Right cardiac atrium (tissue), 5 donors: ENCODE data around the gene DHRS7C. TPM values are rescaled to one million over a fixed set of nuclear protein-coding genes. Genes with fewer than 3 reads are reported as not detected.

ENCODE experiments used
- ATAC-seq, 2 donors: fragments of 200-7000 bp; cut with Tn5 transposase; one replicate each; pipeline versions ENCODE4 v1.8.0 to v1.9.1; 2020; ENCODE audit warnings: moderate library complexity in 2 of 2, mild to moderate bottlenecking in 1 of 2
- DNase-seq, 3 donors: peaks; one replicate each; pipeline ENCODE4 v3.0.0-alpha.2; 2020
- H3K27ac ChIP-seq: one replicate; pipeline ENCODE4 v1.5.1; 2013; ENCODE audit warnings: mild to moderate bottlenecking, low read length, control low read depth, moderate library complexity
- H3K27me3 ChIP-seq: one replicate; pipeline ENCODE4 v1.6.1; 2013; ENCODE audit not compliant: control insufficient read depth, insufficient read depth
- H3K4me1 ChIP-seq: one replicate; pipeline ENCODE4 v1.6.1; 2013; ENCODE audit warnings: low read length; ENCODE audit not compliant: control insufficient read depth, insufficient read depth
- H3K4me3 ChIP-seq: one replicate; pipeline ENCODE4 v1.5.1; 2013; ENCODE audit warnings: low read length, control low read depth
- H3K9me3 ChIP-seq: one replicate; pipeline ENCODE4 v1.6.1; 2013; ENCODE audit warnings: low read length; ENCODE audit not compliant: control insufficient read depth
- WGBS: extraction: QIAGEN DNeasy Blood & Tissue Kit; methylation state at CpG from one replicate; pipeline ENCODE4 v1.1.7; 2013; 5-methylcytosine and 5-hydroxymethylcytosine counted together
- intact Hi-C, 4 donors: fragments of 100-400 bp; cut with DNase I; formaldehyde crosslinking; loops; one replicate each; pipeline versions ENCODE4 v1.11.0 to v1.14.0; 2022 to 2023
- polyA plus RNA-seq: library from polyadenylated mRNA; stranded (reverse); fragments of 200-250 nt; gene quantifications from one replicate; pipeline ENCODE4 v1.2.3, GENCODE V29; 2013
- total RNA-seq, 4 donors: library from RNA; stranded (reverse); fragmentation: NEBNext Ultra II Directional; extraction: Animal tissue kit (Norgen Biotek cat#: 25700); gene quantifications; one replicate each; pipeline ENCODE4 v1.2.1, GENCODE V29; 2021
- donor health status: healthy with polysubstance abuse.
- donor health status: DM: no; HTN: yes; CAD: no.
- donor health status: DM: no; HTN: no; CAD: no.
- donor health status: DM: no; HTN: yes; CAD: no; lungs with severe emphysema.
- donor health status: DM: yes; HTN: yes; CAD: no.

Gene DHRS7C
- total and polyA plus RNA-seq, 5 donors, result 100 to 317 (median 189) TPM

DNA sequence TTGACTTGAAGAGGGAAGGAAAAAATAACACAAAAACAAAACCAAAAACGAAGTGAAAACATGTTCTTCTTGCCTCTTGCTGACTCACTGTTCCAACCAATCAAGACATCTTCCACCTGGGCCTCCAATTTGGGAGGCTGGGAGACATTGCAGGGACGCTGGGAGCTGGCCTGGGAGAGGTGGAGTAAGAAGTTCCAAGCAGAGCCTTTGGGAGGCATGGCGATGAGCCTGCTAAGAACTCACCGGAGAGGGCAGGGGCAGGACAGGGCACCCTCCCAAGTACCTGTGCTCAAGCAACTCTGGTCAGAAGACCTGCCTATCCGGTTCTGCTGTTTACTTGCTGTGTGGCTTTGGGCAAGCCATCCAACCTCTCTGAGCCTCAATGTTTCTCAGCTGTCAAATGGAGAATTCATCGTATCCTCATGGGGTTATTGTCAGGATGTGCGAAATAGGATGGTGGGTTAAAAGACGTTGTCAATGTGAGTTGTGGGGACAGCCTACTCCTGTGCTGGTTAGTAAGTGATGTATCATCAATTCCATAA, 33.5 kb upstream of the DHRS7C start:
- no peak for ATAC-seq
- no peaks in the 10 kb centered on the region for H3K9me3 ChIP-seq
- no peak for DNase-seq
- intact Hi-C loops, result no loop called here
- H3K4me1 ChIP-seq, result peaks cover 2% of the 10 kb centered on the region
- H3K27me3 ChIP-seq, result no peaks in the 10 kb centered on the region
- WGBS, result 82% methylated on average over 8 of the region's 8 CpGs
- H3K27ac ChIP-seq, result no peak overlapping the region
- no peak overlapping the region for H3K4me3 ChIP-seq

DNA sequence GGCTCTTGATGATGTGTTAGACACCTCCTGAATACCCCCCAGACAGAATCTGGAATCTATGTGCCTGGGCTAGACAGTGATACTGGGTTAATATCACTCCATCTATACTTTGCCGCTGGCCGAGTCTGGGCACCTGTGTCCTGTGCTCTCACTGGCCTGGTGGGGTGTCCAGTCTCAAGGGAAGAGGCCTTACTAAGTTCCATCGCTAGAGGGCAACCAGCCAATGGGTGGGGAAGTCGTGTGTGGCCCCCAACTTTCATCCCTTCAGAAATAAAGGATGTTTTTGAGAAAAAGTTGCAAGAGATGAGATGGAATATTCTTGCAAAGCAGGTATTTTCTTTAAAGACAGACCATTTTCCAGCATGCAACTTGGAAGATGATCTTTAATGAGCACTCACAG, 32.7 kb upstream of the DHRS7C start:
- Histone ChIP-seq H3K4me3 (no peak overlapping the region), H3K9me3 (no peaks in the 10 kb centered on the region), H3K27me3 (no peaks in the 10 kb centered on the region), H3K4me1 (peaks cover 2% of the 10 kb centered on the region), H3K27ac (no peak overlapping the region)
- DNase-seq, result no peak
- ATAC-seq, result no peak
- intact Hi-C loops, result no loop called here
- 70% methylated on average over 4 of the region's 4 CpGs for WGBS

DNA sequence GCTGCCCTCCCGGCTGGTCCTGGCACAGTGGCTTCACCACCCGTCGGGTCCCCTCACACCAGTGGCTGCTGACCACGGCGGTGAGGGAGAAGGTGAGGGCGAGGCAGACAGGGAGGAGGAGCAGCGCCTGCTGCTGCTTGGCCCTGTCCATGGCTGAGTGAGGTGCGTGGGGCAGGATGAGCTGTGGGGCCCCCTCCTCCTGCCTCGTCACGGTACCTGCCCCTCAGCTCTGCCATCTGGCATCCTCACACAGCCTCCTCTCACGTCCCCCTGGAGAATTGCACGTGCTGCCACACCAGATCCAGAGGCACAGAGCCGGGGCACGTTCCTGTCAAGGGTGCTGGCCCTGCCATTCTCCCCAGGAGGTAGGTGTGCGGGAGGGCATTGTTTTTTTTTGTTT, 30.5 kb upstream of the DHRS7C start, which contains the start of gene GSG1L2:
Gene GSG1L2 (minus strand): TSS at position 159 of the 400 bp plus-strand sequence. CDS start 8 bp downstream, at position 151.
- Histone ChIP-seq H3K4me1 (no peaks in the 10 kb centered on the region), H3K27me3 (no peaks in the 10 kb centered on the region), H3K4me3 (no peak within 1 kb of the TSS), H3K27ac (no peak within 1 kb of the TSS), H3K9me3 (no peaks in the 10 kb centered on the region)
- intact Hi-C loops, result no loop called here
- WGBS, result 75% methylated on average over 15 of the region's 15 CpGs
- DNase-seq, result no peak
- no peak for ATAC-seq

DNA sequence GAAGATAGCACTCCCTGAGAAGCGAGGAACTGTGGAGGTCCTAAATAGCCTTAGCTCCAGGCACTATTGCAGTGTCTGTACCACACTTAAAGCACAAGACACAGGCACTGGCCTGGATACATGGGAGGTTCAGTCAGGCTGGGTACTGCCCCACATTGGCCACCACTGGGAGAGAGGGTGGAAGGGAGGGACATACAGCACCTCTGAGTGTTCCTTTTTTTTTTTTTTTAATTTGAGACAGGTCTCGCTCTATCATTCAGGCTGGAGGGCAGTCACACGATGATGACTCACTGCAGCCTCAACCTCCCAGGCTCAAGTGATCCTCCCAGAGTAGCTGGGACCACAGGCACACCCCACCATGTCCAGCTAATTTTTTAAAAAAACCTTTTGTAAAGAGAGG, 29.1 kb upstream of the DHRS7C start:
- no peak for DNase-seq
- no peaks in the 10 kb centered on the region for H3K27me3 ChIP-seq
- no peak overlapping the region for H3K4me3 ChIP-seq
- no peak for ATAC-seq
- intact Hi-C loops, result no loop called here
- WGBS, result 65% methylated on average over 3 of the region's 3 CpGs
- no peaks in the 10 kb centered on the region for H3K9me3 ChIP-seq
- no peaks in the 10 kb centered on the region for H3K4me1 ChIP-seq
- H3K27ac ChIP-seq, result no peak overlapping the region

DNA sequence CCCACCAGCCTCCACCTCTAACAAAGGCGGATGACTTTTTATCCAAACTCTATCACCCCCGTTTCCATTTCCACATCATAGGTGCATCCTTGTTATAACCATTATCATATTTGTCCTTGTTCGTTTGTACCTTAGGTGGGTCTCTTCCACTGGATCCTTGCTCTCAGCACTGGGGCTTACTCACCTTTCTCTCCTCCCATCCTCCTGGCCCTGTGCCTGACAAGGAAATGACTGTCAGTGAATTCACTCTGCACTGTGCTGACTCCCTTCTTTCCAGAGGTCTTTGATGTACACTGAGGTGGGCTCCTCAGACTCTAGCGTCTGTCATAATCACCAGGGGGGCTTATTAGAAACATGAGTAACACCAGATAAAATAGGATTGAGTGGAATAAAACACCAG, 27.4 kb upstream of the DHRS7C start:
- WGBS, result 75% methylated on average over 4 of the region's 4 CpGs
- intact Hi-C loops, result no loop called here
- H3K9me3 ChIP-seq, result no peaks in the 10 kb centered on the region
- H3K27me3 ChIP-seq, result no peaks in the 10 kb centered on the region
- no peak overlapping the region for H3K4me3 ChIP-seq
- no peak for ATAC-seq
- H3K4me1 ChIP-seq, result no peaks in the 10 kb centered on the region
- no peak for DNase-seq
- H3K27ac ChIP-seq, result no peak overlapping the region

DNA sequence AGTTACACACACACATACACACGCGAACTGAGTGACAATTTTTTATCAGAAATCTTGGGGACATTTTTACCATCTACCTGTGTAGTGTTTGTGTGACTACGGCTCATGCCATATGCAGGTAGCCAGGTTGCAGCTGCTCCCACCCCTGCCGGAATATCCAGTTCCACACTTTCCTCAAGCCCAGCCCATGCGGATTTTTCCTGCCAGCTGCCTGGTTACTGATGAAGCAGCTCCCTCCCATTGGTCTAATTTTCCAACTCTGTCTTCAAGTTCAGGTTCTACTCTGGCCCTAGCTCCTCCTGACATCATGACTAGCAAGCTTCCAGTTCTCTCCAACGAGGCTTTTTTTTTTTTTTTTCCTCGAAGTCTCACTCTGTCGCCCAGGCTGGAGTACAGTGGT, 25.7 kb upstream of the DHRS7C start:
- DNase-seq (peak in 1 of 3 donors; percentile 67), ATAC-seq (peak; percentile 77)
- Histone ChIP-seq H3K27me3 (no peaks in the 10 kb centered on the region), H3K4me1 (no peaks in the 10 kb centered on the region), H3K27ac (no peak overlapping the region), H3K4me3 (no peak overlapping the region), H3K9me3 (no peaks in the 10 kb centered on the region)
- intact Hi-C loops, result no loop called here
- 44% methylated on average over 8 of the region's 8 CpGs for WGBS

DNA sequence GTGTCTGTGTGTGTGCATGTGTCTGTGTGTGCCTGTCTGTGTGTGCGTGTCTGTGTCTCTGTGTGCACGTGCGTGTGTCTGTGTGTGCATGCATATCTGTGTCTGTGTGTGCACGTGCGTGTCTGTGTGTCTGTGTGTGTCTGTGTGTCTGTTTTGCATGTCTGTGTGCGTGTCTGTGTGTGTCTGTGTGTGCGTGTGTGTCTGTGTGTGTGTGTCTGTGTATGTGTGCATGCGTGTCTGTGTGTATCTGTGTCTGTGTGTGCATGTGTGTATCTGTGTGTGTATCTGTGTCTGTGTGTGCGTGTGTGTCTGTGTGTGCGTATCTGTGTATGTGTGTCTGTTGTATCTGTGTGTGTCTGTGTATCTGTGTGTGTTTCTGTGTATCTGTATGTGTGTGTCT, 25.1 kb upstream of the DHRS7C start:
- intact Hi-C loops, result no loop called here
- DNase-seq, result no peak
- no peak for ATAC-seq
- WGBS, result 86% methylated on average over 10 of the region's 10 CpGs
- no peaks in the 10 kb centered on the region for H3K4me1 ChIP-seq
- H3K4me3 ChIP-seq, result no peak overlapping the region
- no peaks in the 10 kb centered on the region for H3K27me3 ChIP-seq
- H3K9me3 ChIP-seq, result no peaks in the 10 kb centered on the region
- H3K27ac ChIP-seq, result no peak overlapping the region

DNA sequence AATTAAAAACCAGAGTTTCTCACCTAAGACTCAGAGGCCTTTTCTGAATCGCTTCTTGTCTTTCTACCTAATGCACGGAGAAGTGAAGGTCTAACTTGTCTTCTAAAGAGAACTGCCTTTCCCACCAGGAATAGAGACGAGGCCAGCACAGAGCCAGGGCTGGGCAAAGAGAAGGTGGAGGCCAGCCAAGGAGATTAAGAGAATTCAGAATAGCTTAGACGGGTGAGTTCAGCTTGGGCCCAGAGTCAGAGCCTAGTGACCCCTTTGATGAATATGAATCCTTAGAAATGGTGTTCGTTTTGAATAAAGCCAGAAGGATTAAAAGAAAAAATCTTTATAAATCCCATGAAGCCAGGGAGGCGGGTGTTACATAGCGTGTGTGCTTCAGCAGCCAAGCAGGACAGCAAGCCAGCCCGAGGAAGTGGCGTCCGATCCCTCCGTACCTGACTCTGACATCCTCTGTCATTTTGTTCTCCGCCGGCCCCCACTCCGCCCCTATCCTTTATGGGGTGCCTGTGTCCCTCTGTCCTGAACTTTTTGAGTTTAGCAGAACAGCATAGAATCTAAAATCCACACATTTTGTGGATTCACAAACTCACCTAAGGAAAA, 23.0 kb upstream of the DHRS7C start:
- Histone ChIP-seq H3K4me3 (no peak overlapping the region), H3K27ac (peak overlapping the region; percentile 82), H3K4me1 (peaks cover 3% of the 10 kb centered on the region), H3K9me3 (no peaks in the 10 kb centered on the region), H3K27me3 (no peaks in the 10 kb centered on the region)
- DNase-seq (no peak), ATAC-seq (no peak)
- intact Hi-C loops, result no loop called here
- 70% methylated on average over 14 of the region's 14 CpGs for WGBS

DNA sequence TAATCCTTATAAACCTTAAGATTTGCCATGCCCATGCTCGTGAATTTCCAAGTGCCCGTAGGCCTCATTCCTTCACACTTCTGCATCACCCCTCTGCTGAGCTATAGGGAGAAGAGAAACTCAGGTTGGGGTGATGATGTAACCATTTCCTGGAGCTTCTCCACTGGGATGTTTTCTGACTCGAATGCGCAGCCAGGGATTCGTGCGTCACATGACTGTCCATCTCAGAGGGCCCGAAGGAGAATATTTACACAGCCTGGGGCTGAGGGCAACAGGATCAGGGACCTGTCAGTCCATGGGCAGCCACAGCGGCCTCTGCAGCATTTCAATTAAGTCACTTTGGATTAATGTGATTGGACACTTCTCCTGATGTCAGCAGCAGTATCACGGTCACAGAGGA, 21.8 kb upstream of the DHRS7C start:
- Histone ChIP-seq H3K9me3 (no peaks in the 10 kb centered on the region), H3K27ac (no peak overlapping the region), H3K4me3 (no peak overlapping the region), H3K4me1 (peaks cover 5% of the 10 kb centered on the region), H3K27me3 (no peaks in the 10 kb centered on the region)
- WGBS, result 77% methylated on average over 9 of the region's 9 CpGs
- DNase-seq, result no peak
- ATAC-seq, result no peak
- intact Hi-C loops, result no loop called here

DNA sequence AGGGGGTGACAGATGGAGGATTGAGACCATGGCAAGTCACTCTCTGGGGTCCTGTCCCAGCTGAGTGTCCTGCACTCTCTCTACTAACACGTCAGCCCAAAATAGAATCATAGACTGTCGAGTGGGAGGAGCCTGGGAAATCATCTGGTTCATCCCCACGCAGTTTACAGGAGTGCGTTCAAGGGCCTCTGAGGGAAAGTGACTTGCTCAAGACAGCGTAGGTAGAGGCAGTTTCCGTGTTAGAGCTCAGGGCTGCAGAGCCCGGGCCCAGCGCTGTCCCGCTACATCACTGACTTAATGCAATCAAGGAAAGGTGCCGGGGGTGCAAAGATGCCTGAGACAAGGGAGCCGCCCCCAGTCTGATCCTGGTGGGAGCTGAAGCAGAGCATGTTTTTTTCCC, 20.1 kb upstream of the DHRS7C start:
- Histone ChIP-seq H3K27ac (peak overlapping the region; percentile 89), H3K4me3 (no peak overlapping the region), H3K4me1 (peaks cover 5% of the 10 kb centered on the region), H3K27me3 (no peaks in the 10 kb centered on the region), H3K9me3 (no peaks in the 10 kb centered on the region)
- DNase-seq (no peak), ATAC-seq (peak; percentile 80 to 84)
- 39% methylated on average over 11 of the region's 11 CpGs for WGBS
- intact Hi-C loops, result no loop called here

DNA sequence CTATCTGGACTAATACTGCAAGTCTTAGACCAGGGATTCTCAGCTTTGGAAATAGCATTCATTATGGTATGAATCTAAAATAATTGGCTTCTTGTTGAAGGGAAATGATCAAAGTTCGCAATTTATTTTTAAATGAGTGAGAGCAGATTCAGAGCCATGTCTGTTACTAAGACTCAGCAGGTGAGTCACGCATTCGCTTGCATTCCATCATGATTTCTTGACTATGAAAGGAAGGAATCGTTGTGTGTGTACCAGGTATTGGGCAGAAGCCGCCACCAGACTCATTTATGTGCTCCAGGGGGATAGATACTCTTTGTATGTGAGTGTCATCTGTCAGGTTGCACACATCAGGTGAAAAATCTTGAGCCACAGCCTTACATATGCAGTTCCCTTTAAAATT, 19.7 kb upstream of the DHRS7C start:
- WGBS, result 86% methylated on average over 5 of the region's 5 CpGs
- no peak overlapping the region for H3K4me3 ChIP-seq
- no peak for DNase-seq
- no peak for ATAC-seq
- peaks cover 5% of the 10 kb centered on the region for H3K4me1 ChIP-seq
- no peaks in the 10 kb centered on the region for H3K27me3 ChIP-seq
- H3K27ac ChIP-seq, result peak overlapping the region; percentile 89
- intact Hi-C loops, result no loop called here
- H3K9me3 ChIP-seq, result no peaks in the 10 kb centered on the region
